Skin of body (tissue), 2 donors: ENCODE results near the gene LRRTM4. TPM values are rescaled to one million over a fixed set of nuclear protein-coding genes. Genes with fewer than 3 reads are reported as not detected.

Source experiments
- DNase-seq: peaks from one replicate; lab custom pipeline; 2025; lab: John Stamatoyannopoulos, UW
- total RNA-seq: library from RNA; depleted of rRNA; stranded (reverse); fragments of >200 nt; gene quantifications from one replicate; pipeline ENCODE4 v1.2.3, GENCODE V29; 2014

The LRRTM4 gene
- total RNA-seq, 1 donor from 2014 or later, result 0.89 TPM

DNA sequence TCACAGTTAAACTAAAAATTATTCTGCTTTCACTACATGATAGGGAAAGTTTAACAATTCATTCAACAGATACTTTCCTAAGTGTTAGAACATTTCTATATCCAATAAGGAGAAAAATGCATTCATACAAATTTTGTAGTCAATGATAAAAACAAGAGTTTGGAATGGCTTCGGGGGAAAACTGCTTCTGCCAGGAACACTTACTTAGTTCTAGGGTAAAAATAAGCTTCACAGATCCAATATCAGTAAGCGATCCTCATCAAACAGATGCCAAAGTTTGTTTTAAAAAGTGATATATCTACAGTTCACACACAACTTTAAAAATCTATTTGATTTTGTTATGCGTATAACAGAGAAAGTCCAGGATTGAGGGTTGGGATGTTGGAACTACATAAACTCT, 199.7 kb downstream of the LRRTM4 start:
- no peak for DNase-seq

DNA sequence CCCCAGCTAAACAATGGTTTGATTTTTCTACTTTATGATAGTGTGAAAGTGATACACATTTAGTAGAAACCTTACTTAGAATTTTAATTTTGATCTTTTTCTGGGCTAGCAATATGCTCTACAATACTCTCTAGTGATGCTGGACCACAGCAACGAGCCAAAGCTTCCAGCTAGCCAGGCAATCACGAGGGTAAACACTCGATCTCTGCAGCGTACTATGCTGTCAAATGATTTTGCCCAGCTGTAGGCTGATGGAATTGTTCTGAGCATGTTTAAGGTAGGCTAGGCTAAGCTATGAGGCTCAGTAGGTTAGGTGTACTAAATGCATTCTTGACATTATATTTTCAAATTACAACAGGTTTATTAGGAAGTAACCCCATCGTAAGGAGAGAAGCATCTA, 207.5 kb downstream of the LRRTM4 start:
- DNase-seq, result no peak

DNA sequence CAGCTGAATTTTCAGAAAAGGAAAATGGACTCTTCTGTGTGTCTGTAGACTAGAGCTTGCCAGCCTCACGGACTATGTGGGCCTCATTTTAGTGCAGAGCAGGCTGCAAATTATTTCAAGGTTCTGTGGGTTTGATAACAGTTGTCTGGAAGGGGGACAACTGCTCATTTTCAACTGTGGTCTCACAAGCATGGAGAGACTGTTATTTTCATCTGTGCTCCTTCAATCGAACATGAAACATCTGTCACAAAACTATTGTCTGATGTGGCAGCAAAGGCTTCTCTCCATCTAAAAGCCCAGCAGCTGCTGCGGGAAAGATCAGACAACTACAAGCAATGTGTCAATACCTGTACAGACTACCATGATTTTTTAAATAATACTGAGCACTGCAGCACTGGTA, 211.8 kb downstream of the LRRTM4 start:
- no peak for DNase-seq

DNA sequence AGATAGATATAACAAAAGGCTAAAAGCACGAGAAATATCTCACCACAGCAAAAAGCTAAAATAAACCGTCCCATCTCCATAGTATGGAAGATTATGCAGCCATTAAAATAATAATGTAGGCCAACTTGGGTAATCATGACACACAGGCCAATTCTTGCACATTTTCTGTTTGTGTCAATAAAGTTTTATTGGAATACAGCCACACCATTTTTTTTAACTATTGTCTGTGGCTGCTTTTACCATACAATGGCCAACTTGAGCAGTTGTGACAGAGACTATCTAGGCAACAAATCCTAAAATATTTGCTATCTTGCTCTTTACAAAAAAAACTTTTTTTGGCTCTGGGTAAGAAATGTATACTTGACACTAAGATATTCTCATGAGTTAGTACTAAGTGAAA, 212.5 kb downstream of the LRRTM4 start:
- DNase-seq, result no peak

DNA sequence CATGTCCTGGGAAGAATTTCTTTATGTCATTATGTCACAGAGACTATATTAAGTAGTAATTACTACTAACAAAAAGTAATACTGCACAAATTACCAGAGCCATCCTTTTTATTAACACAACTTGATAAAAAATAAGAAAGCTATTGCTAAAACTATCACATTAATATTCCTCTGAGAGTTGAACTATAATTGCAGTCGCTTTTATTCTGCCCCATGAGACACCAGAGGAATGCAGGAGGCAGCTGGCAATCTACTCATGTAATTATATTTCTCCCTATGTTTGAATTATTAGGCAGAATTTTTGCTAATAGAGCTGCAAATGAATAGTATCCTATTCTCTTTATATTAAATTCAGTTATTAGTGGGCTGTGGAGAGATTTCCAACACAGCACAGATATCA, 220.7 kb downstream of the LRRTM4 start:
- DNase-seq, result no peak

DNA sequence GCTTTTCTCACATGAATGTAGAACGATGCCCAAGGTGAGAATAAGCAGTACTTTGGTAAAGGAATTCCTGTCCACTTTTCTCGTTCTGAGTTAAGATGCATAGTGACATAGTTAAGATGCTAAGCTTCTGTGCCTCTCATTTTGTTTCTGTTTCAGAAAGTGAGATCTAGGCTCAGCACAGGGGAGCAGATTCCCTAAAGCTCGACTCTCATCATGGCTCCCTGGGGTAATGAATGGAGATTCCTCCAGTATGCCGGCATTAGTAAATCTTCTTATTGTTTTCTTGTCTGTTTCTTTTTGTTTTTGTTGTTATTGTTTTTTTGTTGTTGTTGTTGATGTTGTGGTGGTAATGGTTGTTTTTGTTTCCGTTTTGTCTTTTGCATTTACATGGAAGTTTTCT, 225.4 kb downstream of the LRRTM4 start:
- no peak for DNase-seq

DNA sequence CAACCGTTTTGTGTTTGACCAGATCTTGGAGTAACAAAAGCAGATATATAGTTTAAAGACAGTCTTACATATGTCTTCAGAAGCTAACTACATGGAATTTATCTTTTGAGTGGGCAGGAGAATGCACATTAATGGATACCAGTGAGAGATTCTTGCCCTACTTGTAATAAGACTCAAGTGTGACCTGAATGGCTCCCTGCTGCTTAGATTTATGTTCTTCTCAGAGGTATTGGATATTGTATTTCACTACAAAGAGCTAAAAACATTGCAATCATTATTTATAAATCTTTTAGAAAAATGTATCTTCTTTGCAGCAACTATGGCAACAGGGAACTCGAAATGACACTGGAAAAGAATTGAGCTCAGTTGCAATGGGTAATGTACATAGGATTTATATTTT, 227.7 kb downstream of the LRRTM4 start:
- DNase-seq, result no peak

DNA sequence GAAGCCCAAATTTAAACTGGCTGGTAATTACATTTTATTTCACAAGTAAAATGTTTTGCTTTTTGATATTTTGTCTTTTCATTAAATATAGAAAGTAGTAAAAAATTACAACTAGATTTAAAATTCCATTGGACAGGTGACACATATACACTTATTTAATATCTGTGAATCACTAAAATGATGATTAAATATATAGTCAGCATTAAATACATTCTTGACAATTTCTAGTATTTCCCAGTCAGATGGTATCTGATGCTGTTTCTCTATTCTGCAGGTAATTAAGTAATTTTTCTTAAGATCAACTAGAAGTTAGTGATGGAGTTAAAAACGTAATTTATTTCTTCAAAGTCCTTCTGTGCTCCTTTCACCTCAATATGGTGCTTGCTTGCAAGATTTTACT, 237.8 kb downstream of the LRRTM4 start:
- DNase-seq, result no peak

DNA sequence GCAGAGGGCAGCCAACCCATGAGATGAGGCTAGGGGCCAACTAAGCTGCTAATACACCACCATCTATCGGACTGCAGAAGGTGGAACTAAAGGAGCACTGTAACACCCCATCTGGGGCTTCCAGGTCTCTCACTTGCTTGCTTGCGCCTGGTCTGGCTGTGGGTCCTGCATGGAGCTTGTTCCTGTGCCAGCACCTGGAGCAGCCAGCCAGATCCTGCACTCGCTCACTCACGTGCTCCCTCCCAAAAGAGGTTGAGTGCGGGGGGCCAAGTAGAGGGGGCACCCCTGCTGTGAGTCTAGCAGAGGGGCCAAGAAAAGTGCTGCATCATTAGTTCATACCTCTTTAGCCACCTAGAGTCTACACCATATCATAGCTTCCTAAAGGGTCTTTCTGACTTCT, 250.9 kb downstream of the LRRTM4 start:
- DNase-seq, result no peak

DNA sequence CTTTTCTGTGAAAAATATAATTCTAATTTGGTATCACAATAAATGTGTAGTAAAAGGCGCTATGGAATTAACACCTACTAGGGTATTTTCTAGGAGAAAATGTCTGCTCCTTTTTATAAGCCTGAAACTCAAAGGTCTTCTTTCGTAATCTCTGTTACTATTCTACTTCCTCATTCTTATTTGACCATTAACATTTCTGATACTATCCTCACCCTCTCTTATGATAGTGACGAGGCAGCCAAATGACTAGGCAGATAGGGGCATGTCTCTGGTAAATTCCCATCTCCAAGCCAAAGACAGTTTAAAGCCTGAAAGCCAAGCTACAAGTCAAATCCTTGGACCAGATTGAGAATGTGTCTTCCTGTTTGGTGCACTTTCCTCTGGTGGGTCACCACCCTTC, 251.7 kb downstream of the LRRTM4 start:
- no peak for DNase-seq

DNA sequence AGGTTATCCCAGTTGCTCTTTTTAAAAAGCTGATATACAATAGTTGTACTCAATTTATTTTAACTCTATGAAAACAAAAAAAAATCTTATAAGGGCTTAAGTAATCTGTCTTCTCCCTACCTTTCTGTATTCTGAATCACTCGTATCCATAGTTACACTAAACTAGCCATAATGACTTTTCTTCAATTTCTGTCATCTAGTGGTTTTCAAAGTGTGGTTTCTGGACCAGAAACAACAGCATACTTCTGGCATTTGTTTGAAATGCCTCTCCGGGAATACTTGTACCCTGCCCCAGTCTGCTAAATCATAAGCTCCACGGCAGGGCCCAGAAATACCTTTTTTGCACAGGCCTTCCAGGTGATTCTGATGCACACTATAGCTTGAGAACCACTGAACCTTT, 253.6 kb downstream of the LRRTM4 start:
- no peak for DNase-seq

DNA sequence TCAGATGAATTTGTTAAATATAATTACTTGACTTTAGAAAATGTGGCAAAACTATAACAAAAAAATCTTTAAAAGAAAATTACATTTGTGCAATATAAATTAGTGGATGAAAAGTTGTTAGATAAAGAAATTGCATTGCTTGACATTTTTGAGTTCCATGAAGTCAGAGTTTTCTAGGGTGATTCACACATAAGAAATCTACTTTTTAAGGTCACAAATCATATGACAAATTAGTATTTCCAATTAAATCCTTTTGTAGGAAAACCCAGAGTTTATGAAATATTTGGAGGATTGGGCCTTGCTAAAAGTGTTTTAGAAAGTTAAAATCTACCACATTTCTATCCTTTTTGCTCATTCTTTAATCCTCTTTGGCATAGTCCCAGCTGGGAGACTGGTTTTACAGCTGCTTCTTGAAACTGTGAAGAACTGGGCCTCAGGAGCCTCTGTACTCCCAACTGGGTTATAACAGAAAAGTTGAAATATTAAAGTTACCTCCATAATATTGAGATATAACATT, 289.2 kb downstream of the LRRTM4 start:
- DNase-seq, result no peak

DNA sequence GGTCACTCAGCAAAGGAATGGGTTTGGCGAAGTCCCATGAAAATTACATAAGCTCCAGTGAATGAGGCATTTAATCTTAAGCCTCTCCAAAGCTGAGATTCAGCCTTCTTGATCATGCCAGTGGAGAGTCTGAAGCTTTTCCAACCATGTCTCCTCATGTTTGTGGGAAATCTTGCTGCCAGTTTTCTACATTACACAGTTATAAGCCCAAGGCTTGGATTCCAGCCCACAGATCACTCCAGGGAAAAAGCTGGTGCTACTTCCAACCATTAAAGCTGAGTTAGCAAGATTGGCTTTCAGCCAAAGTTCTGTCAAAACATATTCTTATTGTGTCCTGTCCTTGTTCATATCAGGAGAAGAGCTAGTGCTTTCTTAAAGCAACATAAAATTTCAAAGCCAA, 293.8 kb downstream of the LRRTM4 start:
- no peak for DNase-seq

DNA sequence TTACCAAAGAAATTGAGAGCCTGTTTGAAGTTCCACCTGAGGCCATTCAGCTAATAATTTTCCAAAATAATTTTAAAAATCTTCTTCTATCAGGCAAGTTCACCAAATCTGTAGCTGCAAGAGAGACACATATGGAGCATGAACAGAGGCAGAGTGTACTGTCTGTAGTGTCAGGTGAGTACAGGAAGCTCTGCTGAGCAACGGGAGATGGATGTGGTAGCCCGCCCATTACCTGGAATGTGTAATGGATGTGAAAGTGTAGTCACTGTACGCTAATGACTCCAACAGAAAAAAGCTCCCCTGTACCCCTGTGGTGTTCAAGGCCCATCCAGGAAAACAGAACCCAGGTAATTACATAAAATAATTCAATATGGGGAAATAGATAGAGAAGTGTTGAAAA, 311.5 kb downstream of the LRRTM4 start:
- no peak for DNase-seq

DNA sequence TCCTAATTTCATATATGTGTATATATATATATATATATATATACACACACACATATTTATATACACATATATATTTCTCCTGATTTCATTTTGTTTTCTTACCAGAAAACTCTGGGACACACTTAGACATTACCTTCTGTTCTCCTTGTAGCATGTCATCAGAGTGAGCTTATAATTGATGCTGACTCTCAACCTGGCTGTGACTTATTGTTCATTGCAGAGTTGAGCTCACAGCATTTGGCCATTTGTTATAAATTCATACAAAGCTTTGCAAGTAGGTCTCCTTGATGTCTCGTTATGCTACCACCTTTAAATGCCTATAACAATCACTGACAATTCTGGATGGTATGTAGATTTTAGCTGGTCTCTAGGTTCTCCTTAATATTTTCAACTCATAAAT, 314.8 kb downstream of the LRRTM4 start:
- DNase-seq, result no peak

DNA sequence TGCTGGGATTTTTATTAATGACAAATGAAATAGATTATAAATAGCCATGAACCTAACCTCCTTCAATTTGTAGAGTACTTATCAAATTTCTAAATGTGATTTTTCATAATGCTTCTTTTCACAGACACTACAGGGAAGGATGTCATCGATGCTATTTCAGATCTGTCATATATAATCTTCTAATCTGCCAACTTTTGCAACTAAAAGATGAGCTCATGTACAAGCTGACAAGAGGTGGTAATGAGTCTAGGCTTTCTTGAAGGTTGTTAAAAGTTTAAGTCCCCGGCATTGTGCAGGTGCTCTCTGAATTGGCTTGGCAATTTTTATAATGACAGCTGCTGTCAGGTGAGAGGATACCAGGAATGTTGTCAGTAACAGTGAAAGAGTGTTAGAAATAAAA, 320.4 kb downstream of the LRRTM4 start:
- DNase-seq, result no peak

DNA sequence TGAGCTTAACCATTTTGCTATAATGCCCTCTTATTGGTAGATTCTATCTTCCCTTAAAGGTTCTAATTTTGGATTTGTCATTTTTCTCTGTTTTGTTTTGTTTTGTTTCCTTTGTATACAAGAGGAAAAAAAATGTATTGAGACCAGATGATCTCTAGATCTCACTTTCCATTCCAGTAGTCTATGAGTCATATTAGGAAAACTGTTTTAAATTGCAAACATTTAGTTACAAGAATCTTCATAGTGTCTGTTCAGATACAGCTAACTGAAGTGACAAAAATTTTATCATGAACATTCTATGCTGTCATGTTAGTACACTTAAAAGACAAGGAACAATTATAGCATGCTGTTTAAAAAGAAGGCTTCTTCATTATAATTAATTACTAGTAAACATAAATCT, 322.8 kb downstream of the LRRTM4 start:
- no peak for DNase-seq

DNA sequence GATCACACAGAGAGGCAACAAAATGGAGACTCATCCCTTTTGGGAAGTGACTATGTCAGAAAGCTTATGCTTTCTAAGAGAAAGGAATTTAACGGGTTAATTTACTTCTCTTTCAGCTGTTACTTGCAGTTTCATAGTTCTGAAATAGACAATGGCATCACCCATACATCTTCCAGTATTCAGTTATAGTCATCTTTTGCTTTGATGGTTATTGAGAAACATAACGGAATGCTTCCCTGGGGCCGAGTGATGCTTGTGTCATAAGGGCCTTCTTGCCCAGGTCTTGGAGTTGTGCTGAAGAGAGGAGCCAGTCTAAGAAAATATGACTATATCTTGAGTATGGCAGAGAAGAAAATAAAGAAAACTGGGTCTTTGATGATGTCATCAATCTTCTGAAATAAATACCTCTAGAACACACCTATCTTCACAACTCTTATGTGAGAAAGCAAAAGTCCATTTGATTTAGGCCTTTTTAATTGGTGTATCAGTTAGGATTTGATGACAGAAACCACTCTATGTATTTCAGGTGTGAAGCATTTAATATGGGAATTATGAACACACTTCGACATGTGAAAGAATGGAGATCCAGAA, 328.2 kb downstream of the LRRTM4 start:
- DNase-seq, result no peak

DNA sequence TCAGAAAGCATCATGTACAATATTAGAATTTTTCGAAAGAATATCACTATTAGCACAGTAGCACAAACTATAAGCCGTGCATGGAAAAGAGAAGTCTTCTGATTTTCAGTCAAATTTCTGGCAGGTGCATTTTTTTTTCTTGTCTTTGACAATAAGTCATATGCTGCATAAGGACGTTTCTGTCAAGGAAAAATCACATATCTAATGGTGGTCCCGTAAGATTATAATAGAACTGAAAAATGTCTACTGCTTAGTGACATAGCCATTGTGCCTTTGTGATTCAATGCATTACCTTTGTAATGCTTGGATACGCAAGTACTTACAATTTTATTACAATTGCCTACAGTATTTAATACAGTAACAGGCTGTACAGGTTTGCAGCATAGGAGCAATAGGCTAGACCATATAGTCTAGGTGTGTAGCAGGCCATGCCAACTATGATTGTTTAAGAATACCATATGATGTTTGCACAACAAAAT, 329.3 kb downstream of the LRRTM4 start:
- DNase-seq, result no peak

DNA sequence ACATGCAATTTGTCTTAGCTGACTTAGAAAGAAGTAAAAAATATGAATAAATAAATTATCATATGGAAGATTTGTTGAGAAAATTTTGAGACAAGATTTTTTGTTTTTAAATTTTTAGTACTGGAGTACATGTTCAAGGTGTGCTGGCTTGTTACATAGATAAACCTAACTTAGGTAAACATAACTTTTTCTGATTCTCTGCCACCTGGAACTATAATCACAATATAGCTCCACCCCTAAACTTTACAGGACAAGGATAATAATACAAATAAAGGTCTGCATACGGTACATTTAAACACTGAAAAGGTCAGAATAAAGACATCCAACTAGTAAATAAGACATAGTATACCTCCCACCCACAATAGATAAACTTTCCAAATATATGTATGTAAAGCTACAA, 330.5 kb downstream of the LRRTM4 start:
- DNase-seq, result no peak

DNA sequence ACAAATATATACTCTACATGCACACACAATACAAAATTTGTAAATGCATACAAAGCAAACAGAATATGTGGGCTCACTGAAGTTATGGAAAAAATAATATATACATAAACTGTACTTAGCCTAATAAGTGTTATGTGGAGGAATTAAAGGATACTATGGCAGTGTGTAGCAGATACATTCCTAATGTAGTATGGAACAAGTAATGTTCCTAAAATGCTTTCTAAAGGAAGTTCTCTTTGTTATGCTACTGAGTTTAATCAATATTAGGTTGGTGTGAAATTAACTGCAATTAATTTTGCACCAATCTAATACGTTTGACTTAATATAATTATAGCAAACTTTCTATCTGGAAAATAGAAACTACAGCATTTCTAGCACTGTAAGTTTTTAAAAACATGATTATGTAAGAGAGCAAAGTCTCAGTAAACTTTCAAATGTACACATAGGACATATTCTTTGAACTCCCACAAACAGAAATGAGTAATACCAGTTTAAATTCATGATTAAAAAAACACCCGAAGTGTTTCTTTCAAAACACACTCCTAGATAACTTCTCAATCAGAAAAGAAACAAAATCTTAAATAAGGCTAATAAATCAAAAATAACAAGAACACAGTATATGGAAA, 331.3 kb downstream of the LRRTM4 start:
- DNase-seq, result no peak

DNA sequence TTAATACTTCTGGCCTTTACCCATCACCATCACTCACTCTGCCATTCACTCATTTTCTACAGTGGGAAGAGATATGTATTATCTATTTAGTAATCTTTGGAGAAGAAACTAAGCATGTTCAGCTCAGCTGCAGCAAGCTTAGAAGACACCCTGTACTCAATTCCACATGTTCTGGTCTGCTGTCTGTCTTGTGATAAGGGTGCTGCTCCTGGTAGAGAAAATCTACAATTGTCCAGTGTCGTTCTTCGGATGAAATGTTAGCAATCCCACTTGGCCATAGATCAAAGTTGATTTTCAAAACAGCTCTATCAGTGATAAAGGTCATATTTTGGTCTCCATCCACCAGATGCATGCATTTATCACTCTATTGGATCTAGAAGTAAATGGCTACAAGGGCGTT, 337.1 kb downstream of the LRRTM4 start:
- DNase-seq, result no peak

DNA sequence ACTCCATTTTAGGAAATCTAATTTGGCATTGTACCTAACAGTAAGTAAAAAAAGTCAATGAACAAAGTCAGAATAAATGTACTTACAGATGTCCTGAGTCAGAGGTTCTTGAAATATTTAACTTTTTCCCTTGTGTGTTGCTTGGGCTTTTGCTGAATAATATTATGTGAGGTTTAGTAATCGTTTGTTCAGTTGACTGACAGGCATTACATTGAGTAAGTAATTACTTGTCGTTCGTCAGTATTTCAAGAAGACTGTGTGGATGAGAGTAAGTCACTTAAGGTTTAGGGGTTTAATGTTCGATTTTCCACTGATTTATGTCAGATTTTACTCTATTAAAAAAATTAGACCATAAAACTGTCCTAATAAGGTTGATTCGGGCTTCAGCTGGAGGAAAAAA, 342.9 kb downstream of the LRRTM4 start:
- DNase-seq, result no peak
